GM12865 (cell line): ENCODE results near the gene PDE4DIP.
"Not testable (repeated sequence)": the region's sequence is repeated elsewhere in the genome, so short reads cannot be mapped to it uniquely, and the experiment has no call there.

Experiments used
- DNase-seq: peaks from one replicate; pipeline ENCODE4 v3.0.0; 2010; ENCODE audit warnings: low read depth
- H3K4me3 ChIP-seq: 2 replicates; pipeline ENCODE4 v1.5.1; 2011; ENCODE audit warnings: mild to moderate bottlenecking, low read depth, low read length, control low read depth

PDE4DIP gene

GRCh38 chr1:149012599-149012998 is 168.4 kb downstream of the PDE4DIP start:
- H3K4me3 ChIP-seq, DNase-seq: not testable (repeated sequence)

- not testable (repeated sequence) for DNase-seq, H3K4me3 ChIP-seq
These were observed 169.3 kb downstream of the PDE4DIP start for GRCh38 chr1:149013513-149013912.

GRCh38 chr1:149015522-149015921 is 171.3 kb downstream of the PDE4DIP start:
- not testable (repeated sequence) for DNase-seq, H3K4me3 ChIP-seq

- not testable (repeated sequence) for H3K4me3 ChIP-seq, DNase-seq
These were observed 172.4 kb downstream of the PDE4DIP start for GRCh38 chr1:149016626-149017025.

- H3K4me3 ChIP-seq, DNase-seq: not testable (repeated sequence)
These were observed 174.3 kb downstream of the PDE4DIP start for GRCh38 chr1:149018577-149018976.

- not testable (repeated sequence) for DNase-seq, H3K4me3 ChIP-seq
These were observed 180.1 kb downstream of the PDE4DIP start for GRCh38 chr1:149024327-149024726.

- not testable (repeated sequence) for DNase-seq, H3K4me3 ChIP-seq
These were observed 189.7 kb downstream of the PDE4DIP start for GRCh38 chr1:149033916-149034315.

- not testable (repeated sequence) for DNase-seq, H3K4me3 ChIP-seq
These were observed 198.8 kb downstream of the PDE4DIP start for GRCh38 chr1:149043056-149043455.

GRCh38 chr1:149064611-149065010 is 220.4 kb downstream of the PDE4DIP start:
- H3K4me3 ChIP-seq, DNase-seq: not testable (repeated sequence)

GRCh38 chr1:149075505-149076127 is 231.4 kb downstream of the PDE4DIP start:
- H3K4me3 ChIP-seq, DNase-seq: not testable (repeated sequence)
